HG03521 (cell line): ENCODE results near the gene RBM33.

Source experiments
- ATAC-seq: cut with Tn5 transposase; IDR thresholded peaks from one replicate; pipeline ENCODE4 v1.9.1; 2021; ENCODE audit warnings: mild to moderate bottlenecking, moderate library complexity; ENCODE audit not compliant: unreplicated experiment

Gene RBM33

DNA sequence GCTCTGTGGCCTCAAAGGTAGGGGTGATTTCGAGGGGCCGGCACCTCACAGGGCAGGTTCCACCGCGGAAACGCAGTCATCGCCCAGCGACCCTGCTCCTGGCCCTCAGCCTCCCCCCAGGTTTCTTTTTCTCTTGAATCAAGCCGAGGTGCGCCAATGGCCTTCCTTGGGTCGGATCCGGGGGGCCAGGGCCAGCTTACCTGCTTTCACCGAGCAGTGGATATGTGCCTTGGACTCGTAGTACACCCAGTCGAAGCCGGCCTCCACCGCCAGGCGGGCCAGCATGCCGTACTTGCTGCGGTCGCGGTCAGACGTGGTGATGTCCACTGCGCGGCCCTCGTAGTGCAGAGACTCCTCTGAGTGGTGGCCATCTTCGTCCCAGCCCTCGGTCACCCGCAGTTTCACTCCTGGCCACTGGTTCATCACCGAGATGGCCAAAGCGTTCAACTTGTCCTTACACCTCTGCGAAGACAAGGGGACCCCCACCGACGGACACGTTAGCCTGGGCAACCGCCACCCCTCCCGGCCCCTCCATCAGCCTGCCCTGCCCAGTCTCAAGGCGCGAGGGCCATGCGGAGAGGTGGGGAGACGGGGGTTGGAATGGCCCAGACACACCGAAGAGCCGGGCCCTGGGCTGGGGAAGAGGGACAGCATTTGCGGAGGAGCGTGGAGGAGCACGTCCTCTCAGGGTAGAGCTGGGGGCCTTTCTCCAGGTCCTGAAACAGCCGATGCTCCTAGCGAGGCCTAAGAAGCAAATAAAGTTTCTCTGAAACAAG lies 161.8 kb downstream of the RBM33 start:
- ATAC-seq: no peak

- ATAC-seq: no peak
These were observed 162.7 kb downstream of the RBM33 start for GRCh38 chr7:155807065-155807671.

- no peak for ATAC-seq
These were observed 163.5 kb downstream of the RBM33 start for GRCh38 chr7:155807789-155808548.

- ATAC-seq: no peak
These were observed 164.3 kb downstream of the RBM33 start for GRCh38 chr7:155808549-155809331.

DNA sequence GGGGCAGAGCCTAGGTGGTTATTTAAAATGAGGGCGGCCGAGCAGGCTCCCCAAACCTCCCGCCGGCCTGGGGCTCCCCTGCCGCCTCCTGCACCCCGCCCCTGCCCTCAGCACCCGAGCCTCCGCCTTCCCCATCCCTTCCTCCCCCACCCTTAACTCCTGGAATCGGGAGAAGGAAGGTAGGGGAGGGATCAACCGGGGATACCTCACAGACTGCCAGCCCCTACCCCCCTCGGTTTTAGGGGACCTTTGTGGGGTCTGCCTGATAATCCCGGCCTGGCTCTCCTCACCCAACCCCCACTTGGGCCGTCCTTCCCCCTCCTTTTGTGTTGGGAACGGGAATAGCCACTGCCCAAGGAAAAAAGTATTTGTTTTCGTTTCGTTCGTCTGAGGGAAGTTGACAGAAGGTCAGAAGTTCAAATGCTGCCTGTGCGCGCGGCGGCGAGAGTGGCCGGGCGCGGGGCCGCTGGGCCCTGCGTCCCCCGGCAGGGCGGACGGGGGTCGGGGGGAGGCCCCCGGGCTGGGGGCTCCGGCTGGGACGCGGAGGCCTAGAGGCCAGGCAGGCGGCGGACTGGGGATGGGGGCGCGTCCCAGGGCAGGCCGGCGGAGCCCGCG lies 165.0 kb downstream of the RBM33 start:
- ATAC-seq: no peak

GRCh38 chr7:155809947-155810769 lies 165.7 kb downstream of the RBM33 start:
- no peak for ATAC-seq

- ATAC-seq: no peak
These were observed 166.5 kb downstream of the RBM33 start for GRCh38 chr7:155810770-155811559.

DNA sequence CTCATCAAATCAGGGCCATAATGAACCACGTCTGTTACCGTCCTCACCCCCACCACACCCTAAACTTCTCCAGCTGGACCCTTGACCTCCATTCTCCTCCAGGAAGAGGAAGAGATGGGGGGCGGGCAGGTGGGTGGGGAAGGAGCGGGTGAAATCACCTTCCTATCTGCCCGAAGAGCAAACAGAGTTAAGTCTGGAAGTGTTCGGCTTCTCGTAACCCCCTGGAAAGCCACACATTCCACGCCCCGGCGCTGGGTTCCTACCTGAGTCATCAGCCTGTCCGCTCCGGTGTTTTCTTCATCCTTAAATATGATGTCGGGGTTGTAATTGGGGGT lies 167.1 kb downstream of the RBM33 start:
- no peak for ATAC-seq

DNA sequence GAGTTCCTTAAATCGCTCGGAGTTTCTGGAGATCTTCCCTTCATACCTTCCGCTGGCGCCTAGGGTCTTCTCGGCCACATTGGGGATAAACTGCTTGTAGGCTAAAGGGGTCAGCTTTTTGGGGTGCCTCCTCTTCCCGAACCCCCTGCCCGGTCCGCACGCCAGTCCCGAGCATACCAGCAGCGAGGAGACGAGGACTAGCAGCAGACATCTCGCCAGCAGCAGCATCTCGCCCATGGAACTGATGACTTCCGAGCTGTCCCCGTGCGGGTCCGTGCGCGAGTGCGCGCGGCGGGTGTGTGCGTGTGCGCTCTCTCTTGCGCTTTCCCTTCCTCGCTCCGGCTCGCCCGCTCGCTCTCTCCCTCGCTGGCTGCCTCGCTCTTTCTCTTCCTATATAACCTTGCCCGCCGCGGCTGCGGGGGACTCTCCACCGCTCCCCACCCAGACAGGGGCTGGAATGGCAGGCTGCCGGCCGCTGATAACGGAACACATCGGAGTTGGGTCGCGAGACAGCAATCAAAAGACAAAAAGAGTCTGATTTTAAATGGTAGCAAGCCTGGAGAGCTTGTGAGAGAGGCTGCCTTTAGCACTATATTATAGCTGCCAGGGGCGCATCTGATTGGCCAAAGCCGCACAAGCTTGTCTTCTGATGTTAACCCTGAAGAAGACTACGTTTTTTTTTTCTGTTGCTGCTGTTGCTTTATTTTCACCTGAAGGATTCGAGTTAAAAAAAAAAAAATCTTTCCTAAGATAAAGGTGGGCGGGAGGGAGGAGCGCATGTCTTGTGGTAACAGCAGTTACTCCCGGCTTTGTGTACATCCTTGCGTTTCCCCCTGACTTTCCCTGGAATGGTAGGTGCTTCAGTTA lies 167.7 kb downstream of the RBM33 start, which contains the start of gene SHH:
Gene SHH (minus strand): TSS at position 569 of the 867 bp plus-strand sequence. CDS start 341 bp downstream, at position 228.
- ATAC-seq: no peak

DNA sequence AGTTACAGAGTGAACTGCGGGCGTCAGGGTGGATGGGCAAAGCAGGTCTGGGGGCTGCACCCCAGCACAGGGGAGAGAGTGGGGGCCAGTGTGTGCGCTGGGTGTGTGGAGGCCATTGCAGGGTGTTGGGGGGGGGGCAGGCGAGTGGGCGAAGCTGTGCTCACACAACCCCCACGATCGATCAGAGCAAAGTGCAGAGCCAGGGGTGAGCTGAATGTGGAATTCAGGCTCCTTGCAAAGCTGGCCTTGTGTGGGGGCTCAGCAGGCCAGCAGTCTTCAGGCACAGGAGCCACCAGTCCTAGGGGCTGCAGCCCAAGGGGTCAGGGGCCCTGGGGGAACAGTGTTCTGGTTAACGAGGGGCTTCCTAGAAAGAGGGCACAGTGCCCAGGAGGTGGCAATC lies 168.7 kb downstream of the RBM33 start:
- no peak for ATAC-seq

- no peak for ATAC-seq
These were observed 169.3 kb downstream of the RBM33 start for GRCh38 chr7:155813546-155814315.

GRCh38 chr7:155814316-155815276 lies 170.1 kb downstream of the RBM33 start:
- no peak for ATAC-seq

GRCh38 chr7:155815332-155816191 lies 171.1 kb downstream of the RBM33 start:
- peak; percentile 68 for ATAC-seq

DNA sequence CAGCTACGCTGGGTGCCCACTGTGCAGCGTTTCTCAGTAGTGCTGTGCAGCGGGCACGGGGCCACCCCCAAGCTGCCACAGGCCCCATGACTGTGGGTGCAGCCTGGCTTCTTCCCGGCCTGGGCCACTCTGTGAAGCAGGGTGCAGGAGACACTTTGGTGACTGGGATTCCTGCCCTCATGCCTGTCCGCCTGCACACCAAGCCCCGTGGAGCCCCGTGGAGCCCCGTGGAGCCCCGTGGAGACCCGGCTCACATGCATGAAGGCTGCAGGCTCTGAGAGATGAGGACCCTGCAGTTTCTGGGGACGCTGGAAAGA lies 171.7 kb downstream of the RBM33 start:
- ATAC-seq: no peak

DNA sequence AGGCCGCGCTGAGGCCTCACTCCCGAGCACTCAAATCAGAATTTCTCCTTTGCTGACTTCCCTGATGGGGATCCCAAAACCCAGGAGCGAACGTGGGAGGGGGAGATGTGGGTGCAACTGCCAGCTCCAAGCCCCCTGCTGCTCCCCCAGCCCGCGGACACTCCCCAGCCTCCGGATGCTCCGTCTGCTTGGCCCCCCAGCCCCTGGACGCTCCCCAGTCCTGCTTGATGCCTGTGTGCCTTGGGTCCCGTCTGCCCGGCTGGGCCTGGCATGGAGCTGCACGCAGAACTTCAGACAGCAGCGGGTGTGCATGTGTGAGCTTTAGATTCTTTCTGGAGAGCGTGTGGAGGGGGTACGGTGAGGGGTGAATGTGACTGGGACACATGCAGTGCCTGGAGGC lies 172.5 kb downstream of the RBM33 start:
- ATAC-seq: no peak
